HepG2 (cell line): ENCODE results near the gene DNM1. TPM values are rescaled to one million over a fixed set of nuclear protein-coding genes. Genes with fewer than 3 reads are reported as not detected.

Source experiments
- ARID2 ChIP-seq: sonication (generic); formaldehyde crosslinking; IDR thresholded peaks from 2 replicates; pipeline ENCODE4 v1.8.1; 2022; ENCODE audit warnings: mild to moderate bottlenecking, missing genetic modification reagents, borderline replicate concordance
- DZIP1 ChIP-seq: sonication (generic); formaldehyde crosslinking; IDR thresholded peaks from 2 replicates; pipeline ENCODE4 v1.5.0; 2020; ENCODE audit warnings: mild to moderate bottlenecking, missing genetic modification reagents
- FOXK2 ChIP-seq: fragments of 450-650 bp; IDR thresholded peaks from 2 replicates; pipeline ENCODE4 v1.6.1; 2016
- GABPA ChIP-seq, 2 experiments: IDR thresholded peaks; 2 replicates each; pipeline ENCODE4 v1.6.1; 2011 to 2016; ENCODE audit warnings: low read depth in 2 of 2, low read length in 1 of 2, missing biosample characterization in 1 of 2, missing genetic modification characterization in 1 of 2
- ISX ChIP-seq: sonication (generic); formaldehyde crosslinking; conservative IDR thresholded peaks from 2 replicates; pipeline ENCODE4 v1.5.0; 2020; ENCODE audit warnings: missing genetic modification reagents
- KDM2A ChIP-seq: sonication (generic); formaldehyde crosslinking; IDR thresholded peaks from 2 replicates; pipeline ENCODE4 v1.4.0; 2020; ENCODE audit warnings: low read depth, missing genetic modification reagents, borderline replicate concordance
- KDM3A ChIP-seq: IDR thresholded peaks from 2 replicates; pipeline ENCODE4 v1.6.1; 2018; ENCODE audit warnings: low read depth, missing compliant biosample characterization
- MED1 ChIP-seq: sonication (generic); formaldehyde crosslinking; IDR thresholded peaks from 2 replicates; pipeline ENCODE4 v1.4.0; 2020; ENCODE audit warnings: missing genetic modification reagents
- PITX1 ChIP-seq: sonication (generic); formaldehyde crosslinking; IDR thresholded peaks from 2 replicates; pipeline ENCODE4 v1.5.1; 2020; ENCODE audit warnings: mild to moderate bottlenecking, missing genetic modification reagents
- RFX5 ChIP-seq: IDR thresholded peaks from 2 replicates; pipeline ENCODE4 v1.6.1; 2011; ENCODE audit warnings: low read depth, low read length, improper control_type of control experiment
- RFXAP ChIP-seq: sonication (generic); formaldehyde crosslinking; IDR thresholded peaks from 2 replicates; pipeline ENCODE4 v1.4.0; 2020; ENCODE audit warnings: missing genetic modification reagents, borderline replicate concordance
- RXRA ChIP-seq: sonication (generic); formaldehyde crosslinking; IDR thresholded peaks from 2 replicates; pipeline ENCODE4 v1.5.1; 2020; ENCODE audit warnings: missing genetic modification reagents
- SOX5 ChIP-seq: IDR thresholded peaks from 2 replicates; pipeline ENCODE4 v1.6.1; 2016; ENCODE audit warnings: borderline replicate concordance
- STAG1 ChIP-seq: sonication (generic); formaldehyde crosslinking; IDR thresholded peaks from 2 replicates; pipeline ENCODE4 v1.4.0; 2020; ENCODE audit warnings: missing genetic modification reagents
- ZNF781 ChIP-seq: sonication (generic); formaldehyde crosslinking; IDR thresholded peaks from 2 replicates; pipeline ENCODE4 v1.5.1; 2020; ENCODE audit warnings: borderline replicate concordance, mild to moderate bottlenecking, missing genetic modification reagents; ENCODE audit errors: not compliant biosample characterization
- ZNF788 ChIP-seq: sonication (generic); formaldehyde crosslinking; IDR thresholded peaks from 2 replicates; pipeline ENCODE4 v1.5.0; 2020; ENCODE audit warnings: mild to moderate bottlenecking, missing genetic modification reagents, borderline replicate concordance
- polyA plus RNA-seq, 8 experiments: library from polyadenylated mRNA; depleted of rRNA in 3 of 8; stranded (reverse) in 7 of 8; unstranded in 1 of 8; fragments of >200 nt; fragmentation: Illumina TruSeq in 4 of 8; extraction: Trizol in 4 of 8; gene quantifications; 2 replicates each; pipeline versions ENCODE4 v1.2.1 to v1.2.3, GENCODE V29; 2011 to 2016; ENCODE audit warnings: low read depth in 4 of 8, missing spikeins in 1 of 8, mixed read lengths in 1 of 8; ENCODE audit not compliant: insufficient read depth in 1 of 8
- total RNA-seq, 5 experiments: library from RNA; depleted of rRNA; stranded (reverse); fragments of >200 nt; fragmentation: Illumina TruSeq; extraction: Trizol; gene quantifications; 2 replicates each; pipeline ENCODE4 v1.2.3, GENCODE V29; 2016; ENCODE audit warnings: low read depth in 1 of 5
- TF ChIP-seq, protein P1 (sequence below): sonication (generic); formaldehyde crosslinking; IDR thresholded peaks from one replicate; pipeline ENCODE4 v1.5.1; 2020; ENCODE audit warnings: mild to moderate bottlenecking, missing genetic modification reagents; ENCODE audit errors: not compliant biosample characterization
- TF ChIP-seq, protein P2 (sequence below): sonication (generic); formaldehyde crosslinking; IDR thresholded peaks from 2 replicates; pipeline ENCODE4 v1.8.1; 2023; ENCODE audit warnings: mild to moderate bottlenecking, moderate library complexity, missing genetic modification reagents

DNM1 gene
- total and polyA plus RNA-seq, 2 of the 13 experiments (the other 11 are each of a cell fraction or from before 2014, with no cell fraction given): 0.13 to 0.58 TPM

- TF ChIP-seq, protein P1, sequence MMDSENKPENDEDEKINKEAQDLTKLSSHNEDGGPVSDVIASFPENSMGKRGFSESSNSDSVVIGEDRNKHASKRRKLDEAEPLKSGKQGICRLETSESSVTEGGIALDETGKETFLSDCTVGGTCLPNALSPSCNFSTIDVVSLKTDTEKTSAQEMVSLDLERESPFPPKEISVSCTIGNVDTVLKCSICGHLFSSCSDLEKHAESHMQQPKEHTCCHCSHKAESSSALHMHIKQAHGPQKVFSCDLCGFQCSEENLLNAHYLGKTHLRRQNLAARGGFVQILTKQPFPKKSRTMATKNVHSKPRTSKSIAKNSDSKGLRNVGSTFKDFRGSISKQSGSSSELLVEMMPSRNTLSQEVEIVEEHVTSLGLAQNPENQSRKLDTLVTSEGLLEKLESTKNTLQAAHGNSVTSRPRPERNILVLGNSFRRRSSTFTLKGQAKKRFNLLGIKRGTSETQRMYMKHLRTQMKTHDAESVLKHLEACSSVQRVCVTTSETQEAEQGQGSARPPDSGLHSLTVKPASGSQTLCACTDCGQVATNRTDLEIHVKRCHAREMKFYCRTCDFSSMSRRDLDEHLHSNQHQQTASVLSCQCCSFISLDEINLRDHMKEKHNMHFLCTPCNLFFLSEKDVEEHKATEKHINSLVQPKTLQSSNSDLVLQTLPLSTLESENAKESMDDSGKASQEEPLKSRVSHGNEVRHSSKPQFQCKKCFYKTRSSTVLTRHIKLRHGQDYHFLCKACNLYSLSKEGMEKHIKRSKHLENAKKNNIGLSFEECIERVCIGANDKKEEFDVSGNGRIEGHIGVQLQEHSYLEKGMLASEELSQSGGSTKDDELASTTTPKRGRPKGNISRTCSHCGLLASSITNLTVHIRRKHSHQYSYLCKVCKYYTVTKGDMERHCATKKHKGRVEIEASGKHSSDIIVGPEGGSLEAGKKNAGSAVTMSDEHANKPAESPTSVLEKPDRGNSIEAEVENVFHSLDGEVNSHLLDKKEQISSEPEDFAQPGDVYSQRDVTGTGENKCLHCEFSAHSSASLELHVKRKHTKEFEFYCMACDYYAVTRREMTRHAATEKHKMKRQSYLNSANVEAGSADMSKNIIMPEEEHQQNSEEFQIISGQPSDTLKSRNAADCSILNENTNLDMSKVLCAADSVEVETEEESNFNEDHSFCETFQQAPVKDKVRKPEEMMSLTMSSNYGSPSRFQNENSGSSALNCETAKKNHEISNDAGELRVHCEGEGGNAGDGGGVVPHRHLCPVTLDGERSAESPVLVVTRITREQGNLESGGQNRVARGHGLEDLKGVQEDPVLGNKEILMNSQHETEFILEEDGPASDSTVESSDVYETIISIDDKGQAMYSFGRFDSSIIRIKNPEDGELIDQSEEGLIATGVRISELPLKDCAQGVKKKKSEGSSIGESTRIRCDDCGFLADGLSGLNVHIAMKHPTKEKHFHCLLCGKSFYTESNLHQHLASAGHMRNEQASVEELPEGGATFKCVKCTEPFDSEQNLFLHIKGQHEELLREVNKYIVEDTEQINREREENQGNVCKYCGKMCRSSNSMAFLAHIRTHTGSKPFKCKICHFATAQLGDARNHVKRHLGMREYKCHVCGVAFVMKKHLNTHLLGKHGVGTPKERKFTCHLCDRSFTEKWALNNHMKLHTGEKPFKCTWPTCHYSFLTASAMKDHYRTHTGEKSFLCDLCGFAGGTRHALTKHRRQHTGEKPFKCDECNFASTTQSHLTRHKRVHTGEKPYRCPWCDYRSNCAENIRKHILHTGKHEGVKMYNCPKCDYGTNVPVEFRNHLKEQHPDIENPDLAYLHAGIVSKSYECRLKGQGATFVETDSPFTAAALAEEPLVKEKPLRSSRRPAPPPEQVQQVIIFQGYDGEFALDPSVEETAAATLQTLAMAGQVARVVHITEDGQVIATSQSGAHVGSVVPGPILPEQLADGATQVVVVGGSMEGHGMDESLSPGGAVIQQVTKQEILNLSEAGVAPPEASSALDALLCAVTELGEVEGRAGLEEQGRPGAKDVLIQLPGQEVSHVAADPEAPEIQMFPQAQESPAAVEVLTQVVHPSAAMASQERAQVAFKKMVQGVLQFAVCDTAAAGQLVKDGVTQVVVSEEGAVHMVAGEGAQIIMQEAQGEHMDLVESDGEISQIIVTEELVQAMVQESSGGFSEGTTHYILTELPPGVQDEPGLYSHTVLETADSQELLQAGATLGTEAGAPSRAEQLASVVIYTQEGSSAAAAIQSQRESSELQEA (CRISPR knock-in tag): no peak
- TF ChIP-seq RFXAP (CRISPR knock-in tag) (no peak), DZIP1 (0 out of 2 replicates have a peak, but pooled peaks have one; percentile 52), KDM3A (CRISPR knock-in tag) (0 out of 2 replicates have a peak, but pooled peaks have one; percentile 23), STAG1 (CRISPR knock-in tag) (peak; percentile 19; the same call in 1 of the 2 replicates), FOXK2 (peak; percentile 17; the same call in 1 of the 2 replicates), ZNF781 (peak; percentile 58), ISX (CRISPR knock-in tag) (peak; percentile 80; the same call in 1 of the 2 replicates), RXRA (CRISPR knock-in tag) (no peak), RFX5 (no peak), MED1 (CRISPR knock-in tag) (peak; percentile 72), PITX1 (CRISPR knock-in tag) (no peak), KDM2A (CRISPR knock-in tag) (peak; percentile 76), ZNF788 (CRISPR knock-in tag) (peak; percentile 64; the same call in 1 of the 2 replicates), ARID2 (CRISPR knock-in tag) (peak; percentile 87; the same call in 1 of the 2 replicates), GABPA (IDR thresholded peaks at IDR 0.05; ENCODE audit: low read depth, low read length) (peak; percentile 73), GABPA (CRISPR knock-in tag; IDR thresholded peaks at IDR 0.05; ENCODE audit: low read depth) (peak; percentile 85), SOX5 (0 out of 2 replicates have a peak, but pooled peaks have one; percentile 22)
- TF ChIP-seq, protein P2, sequence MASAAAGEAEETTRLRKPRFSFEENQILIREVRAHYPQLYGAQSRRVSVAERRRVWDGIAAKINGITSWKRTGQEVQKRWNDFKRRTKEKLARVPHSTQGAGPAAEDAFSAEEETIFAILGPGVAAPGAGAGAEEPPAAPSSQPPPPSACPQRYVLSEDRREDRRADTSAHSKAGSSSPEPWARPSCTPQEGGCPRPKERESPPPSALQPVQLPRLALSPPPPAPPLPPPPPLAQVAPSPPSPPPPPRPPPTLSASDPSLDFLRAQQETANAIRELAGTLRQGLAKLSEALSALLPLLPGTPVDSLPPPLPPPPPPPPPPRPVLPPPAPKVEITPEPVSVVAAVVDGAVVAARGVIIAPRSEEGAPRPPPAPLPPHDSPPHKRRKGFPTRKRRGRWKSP (CRISPR knock-in tag): peak; percentile 61; the same call in 1 of the 2 replicates
Measured at GRCh38 chr9:128191406-128192046, 11.7 kb upstream of the DNM1 start, which contains the start of gene CIZ1 (continued).
